Neuron (in vitro differentiated cells): ENCODE results near the gene RAF1.
"Not testable (repeated sequence)": the region's sequence is repeated elsewhere in the genome, so short reads cannot be mapped to it uniquely, and the experiment has no call there.

ENCODE experiments used
- H2AFZ ChIP-seq: one replicate; pipeline ENCODE4 v1.6.1; 2013; ENCODE audit warnings: low read depth, mild to moderate bottlenecking, inconsistent platforms, low read length, moderate library complexity
- H3K27me3 ChIP-seq: one replicate; pipeline ENCODE4 v1.6.1; 2013; ENCODE audit warnings: low read length; ENCODE audit not compliant: insufficient read depth
- H3K36me3 ChIP-seq: one replicate; pipeline ENCODE4 v1.6.1; 2013; ENCODE audit warnings: low read length; ENCODE audit not compliant: insufficient read depth
- H3K4me1 ChIP-seq: one replicate; pipeline ENCODE4 v1.6.1; 2013; ENCODE audit warnings: low read length; ENCODE audit not compliant: insufficient read depth
- H3K4me3 ChIP-seq: 2 replicates; pipeline ENCODE4 v1.5.1; 2013; ENCODE audit warnings: mild to moderate bottlenecking, low read length, moderate library complexity
- H3K9me3 ChIP-seq: one replicate; pipeline ENCODE4 v1.6.1; 2013; ENCODE audit warnings: low read length

The RAF1 gene

DNA sequence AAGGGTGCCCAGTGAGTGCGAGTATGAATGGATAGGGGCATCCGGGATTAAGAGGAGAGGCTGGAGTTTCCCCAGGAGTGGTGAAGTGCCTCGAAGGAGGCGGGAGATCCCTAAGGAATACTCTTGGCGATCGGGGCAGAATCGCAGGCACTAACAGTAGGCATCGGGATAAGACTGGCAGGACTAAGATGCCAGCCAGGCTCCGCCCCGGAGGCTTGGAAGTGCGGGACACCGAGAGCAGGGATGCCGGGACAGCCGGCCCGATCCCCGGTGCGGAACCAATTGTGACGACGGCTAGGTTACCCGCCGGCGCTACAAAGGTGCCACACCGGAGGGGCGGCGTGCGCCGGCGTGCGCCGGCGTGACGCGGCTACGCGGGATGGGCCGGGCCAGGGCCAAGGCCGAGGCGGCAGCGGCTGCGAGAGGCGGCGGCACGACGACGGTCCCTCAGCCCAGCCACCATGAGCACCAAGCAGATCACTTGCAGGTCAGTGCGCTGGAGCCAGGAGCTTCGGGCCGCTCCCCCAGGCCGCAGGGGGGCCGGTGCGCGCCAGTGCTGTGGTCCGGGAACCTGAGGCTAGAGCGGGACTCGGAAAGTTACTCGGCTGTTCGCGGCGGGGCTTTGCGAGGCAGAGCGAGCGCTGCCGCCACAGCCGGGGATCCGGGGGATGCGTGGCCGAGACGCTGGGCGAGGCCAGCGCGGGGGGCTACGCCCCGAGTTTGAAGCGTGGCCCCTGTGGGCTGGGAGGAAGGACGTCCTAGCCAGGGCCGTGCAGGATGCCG is 107.0 kb downstream of the RAF1 start, which contains the start of gene MKRN2:
MKRN2 (plus strand) TSS at position 398 of the 783 bp plus-strand sequence; CDS start at position 462, 64 bp downstream.
- Histone ChIP-seq H3K4me3 (peak within 1 kb of the TSS; percentile 90), H3K27me3 (no peaks in the 10 kb centered on the region), H3K9me3 (no peaks in the 10 kb centered on the region), H3K4me1 (peaks cover 31% of the 10 kb centered on the region), H3K36me3 (no peaks in the 10 kb centered on the region), H2AFZ (peak within 1 kb of the TSS; percentile 59)

- Histone ChIP-seq H2AFZ (peak overlapping the region; percentile 59), H3K27me3 (no peaks in the 10 kb centered on the region), H3K9me3 (no peaks in the 10 kb centered on the region), H3K4me1 (peaks cover 28% of the 10 kb centered on the region), H3K4me3 (peak overlapping the region; percentile 90), H3K36me3 (no peaks in the 10 kb centered on the region)
These were observed 107.6 kb downstream of the RAF1 start for GRCh38 chr3:12556314-12556689.

- Histone ChIP-seq H3K4me1 (peaks cover 13% of the 10 kb centered on the region), H2AFZ (peak overlapping the region; percentile 49), H3K4me3 (no peak overlapping the region), H3K36me3 (no peaks in the 10 kb centered on the region), H3K9me3 (no peaks in the 10 kb centered on the region), H3K27me3 (no peaks in the 10 kb centered on the region)
These were observed 110.0 kb downstream of the RAF1 start for GRCh38 chr3:12553921-12554391.

GRCh38 chr3:12549971-12550760 is 113.8 kb downstream of the RAF1 start:
- no peak overlapping the region for H2AFZ ChIP-seq
- H3K27me3 ChIP-seq: no peaks in the 10 kb centered on the region
- no peaks in the 10 kb centered on the region for H3K36me3 ChIP-seq
- no peaks in the 10 kb centered on the region for H3K9me3 ChIP-seq
- no peak overlapping the region for H3K4me3 ChIP-seq
- H3K4me1 ChIP-seq: no peaks in the 10 kb centered on the region

GRCh38 chr3:12545473-12545791 is 118.5 kb downstream of the RAF1 start, which contains the start of gene MKRN2OS:
TSS of gene MKRN2OS (minus strand) at chr3:12545499. CDS start at chr3:12545464, 35 bp downstream.
- H3K4me1 ChIP-seq: no peaks in the 10 kb centered on the region
- H3K4me3 ChIP-seq: no peak within 1 kb of the TSS
- no peak within 1 kb of the TSS for H2AFZ ChIP-seq
- peaks cover under 1% of the 10 kb centered on the region for H3K36me3 ChIP-seq
- no peaks in the 10 kb centered on the region for H3K9me3 ChIP-seq
- H3K27me3 ChIP-seq: no peaks in the 10 kb centered on the region

- H3K4me3 ChIP-seq: no peak overlapping the region
- H3K4me1 ChIP-seq: no peaks in the 10 kb centered on the region
- H3K9me3 ChIP-seq: no peaks in the 10 kb centered on the region
- H3K36me3 ChIP-seq: peaks cover 6% of the 10 kb centered on the region
- H3K27me3 ChIP-seq: no peaks in the 10 kb centered on the region
- no peak overlapping the region for H2AFZ ChIP-seq
These were observed 119.1 kb downstream of the RAF1 start for GRCh38 chr3:12544652-12545472.

DNA sequence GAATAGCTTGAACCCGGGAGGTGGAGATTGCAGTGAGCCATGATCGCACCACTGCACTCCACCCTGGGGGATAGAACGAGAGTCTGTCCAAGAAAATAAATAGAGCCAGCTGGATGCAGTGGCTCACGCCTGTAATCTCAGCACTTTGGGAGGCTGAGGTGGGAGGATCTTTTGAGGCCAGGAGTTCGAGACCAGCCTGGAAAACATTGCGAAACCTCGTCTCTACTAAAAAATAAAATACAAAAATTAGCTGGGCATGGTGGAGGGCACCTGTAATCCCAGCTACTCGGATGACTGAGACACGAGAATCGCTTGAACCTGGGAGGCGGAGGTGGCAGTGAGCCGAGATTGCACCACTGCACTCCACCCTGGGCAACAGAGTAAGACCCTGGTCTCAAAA is 120.4 kb downstream of the RAF1 start:
- H3K36me3 ChIP-seq, H3K27me3 ChIP-seq, H3K4me3 ChIP-seq, H3K9me3 ChIP-seq, H2AFZ ChIP-seq, H3K4me1 ChIP-seq: not testable (repeated sequence)

- Histone ChIP-seq H3K36me3 (peaks cover 6% of the 10 kb centered on the region), H3K4me1 (no peaks in the 10 kb centered on the region), H3K9me3 (no peaks in the 10 kb centered on the region), H3K4me3 (no peak overlapping the region), H2AFZ (no peak overlapping the region), H3K27me3 (no peaks in the 10 kb centered on the region)
These were observed 122.3 kb downstream of the RAF1 start for GRCh38 chr3:12541625-12542024.

- Histone ChIP-seq H3K36me3 (peaks cover 30% of the 10 kb centered on the region), H3K4me1 (no peaks in the 10 kb centered on the region), H3K4me3 (no peak overlapping the region), H3K9me3 (no peaks in the 10 kb centered on the region), H3K27me3 (no peaks in the 10 kb centered on the region), H2AFZ (no peak overlapping the region)
These were observed 127.5 kb downstream of the RAF1 start for GRCh38 chr3:12536423-12536822.
